Activated T-cell treated with anti-CD3 and anti-CD28 coated beads for 4 hours (primary cell): ENCODE results near the gene PPP2R2B.

Experiments used
- DNase-seq: peaks from one replicate; pipeline ENCODE4 v3.0.0-alpha.2; 2020

The PPP2R2B gene

DNA sequence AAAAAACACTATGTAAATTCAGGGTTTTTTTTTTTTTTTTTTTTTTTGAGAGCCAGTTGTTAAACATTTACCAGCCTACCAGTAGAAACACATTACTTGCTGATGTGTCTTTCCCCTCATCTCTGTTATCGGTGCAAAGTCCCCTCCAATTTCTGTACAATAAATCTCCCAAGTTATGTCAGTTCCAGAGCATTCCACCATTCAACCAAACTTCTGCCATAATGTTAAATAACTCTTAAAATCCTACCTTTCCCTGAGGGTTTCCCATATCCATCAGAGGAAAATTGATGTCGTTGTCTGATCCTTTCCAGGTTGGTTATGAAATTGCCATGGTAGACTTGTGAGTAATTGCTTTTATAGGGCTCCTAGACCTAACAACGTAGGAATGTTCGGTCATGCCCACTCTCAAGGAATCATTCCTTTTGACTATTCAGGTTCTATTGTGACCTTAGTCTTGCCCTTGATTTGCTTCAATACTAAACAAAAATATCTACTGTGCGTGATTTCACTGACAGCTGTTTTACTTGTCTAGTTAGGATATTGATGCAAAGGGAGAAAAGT, 5.6 kb upstream of the PPP2R2B start:
- DNase-seq: no peak

DNA sequence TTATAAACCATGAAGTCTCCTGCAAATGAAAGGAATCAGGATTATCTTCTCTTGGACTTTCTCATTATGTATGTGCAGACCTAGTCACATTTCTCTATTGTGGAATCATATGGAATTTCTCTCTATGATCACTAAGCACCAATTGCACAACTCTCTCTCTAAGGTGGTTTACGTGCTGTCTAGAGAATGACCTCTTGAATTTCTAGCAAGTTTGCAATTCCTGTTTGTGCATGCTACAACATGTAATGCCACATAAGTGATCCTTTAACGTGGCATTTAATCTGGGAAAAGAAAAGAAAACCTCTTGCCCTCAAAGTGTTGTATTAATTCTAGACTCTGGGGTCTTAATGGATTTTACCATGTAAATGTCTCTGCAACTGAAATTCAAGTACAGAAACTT, 5.0 kb upstream of the PPP2R2B start:
- no peak for DNase-seq

DNA sequence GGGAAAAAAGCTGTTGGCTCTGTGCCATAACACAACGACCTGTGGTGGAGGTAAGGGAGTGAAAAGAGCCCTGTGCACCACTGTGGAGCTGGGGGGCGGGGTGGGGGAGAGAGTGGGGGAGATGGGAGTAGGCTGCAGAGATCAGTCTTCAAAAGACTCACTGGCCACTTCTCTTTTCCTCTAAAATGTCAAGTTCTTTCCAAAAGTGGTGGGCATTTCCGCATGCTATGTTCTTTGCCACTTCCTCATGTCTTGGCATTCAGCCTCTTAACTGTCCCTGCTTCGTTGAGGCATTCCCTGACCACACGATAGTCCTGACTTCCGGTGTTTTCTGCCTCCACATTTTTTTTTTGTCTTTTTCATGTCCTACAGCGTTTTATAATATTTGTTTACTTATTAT, 2.4 kb upstream of the PPP2R2B start:
- DNase-seq: no peak

DNA sequence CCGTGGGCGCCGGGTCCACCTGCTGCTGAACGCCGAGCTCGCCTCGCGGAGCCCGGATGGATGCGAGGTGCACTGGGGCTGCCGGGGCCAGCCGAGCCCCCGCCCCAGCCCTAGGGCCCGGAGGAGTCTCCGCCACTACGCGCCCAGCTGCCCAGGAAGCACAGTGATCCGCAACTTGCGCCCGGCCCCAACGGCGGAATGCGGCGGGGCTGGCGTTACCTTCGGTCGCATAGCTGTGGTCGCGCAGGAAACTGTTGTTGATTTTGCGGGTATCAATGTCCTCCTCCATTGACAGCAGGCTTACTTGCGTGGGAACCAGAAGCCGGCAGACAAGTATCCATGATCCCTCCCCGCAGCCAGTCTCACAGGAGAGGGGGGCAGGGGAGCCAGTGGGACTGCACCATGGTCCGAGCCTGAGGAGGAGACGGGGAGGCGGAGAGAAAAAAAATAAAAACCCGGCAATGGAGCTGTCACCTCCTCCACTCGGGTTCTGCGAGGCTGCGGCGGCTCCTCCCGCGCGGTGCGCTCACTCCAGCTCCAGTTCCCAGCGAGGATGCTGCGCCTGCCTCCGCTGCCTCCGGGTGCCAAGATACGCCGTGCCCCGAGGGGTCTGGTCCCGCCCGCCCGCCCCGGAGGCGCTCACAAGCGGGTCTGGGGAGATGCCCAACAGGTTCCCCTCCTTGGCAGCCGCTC, 628 bp downstream of the PPP2R2B start:
- DNase-seq: no peak

DNA sequence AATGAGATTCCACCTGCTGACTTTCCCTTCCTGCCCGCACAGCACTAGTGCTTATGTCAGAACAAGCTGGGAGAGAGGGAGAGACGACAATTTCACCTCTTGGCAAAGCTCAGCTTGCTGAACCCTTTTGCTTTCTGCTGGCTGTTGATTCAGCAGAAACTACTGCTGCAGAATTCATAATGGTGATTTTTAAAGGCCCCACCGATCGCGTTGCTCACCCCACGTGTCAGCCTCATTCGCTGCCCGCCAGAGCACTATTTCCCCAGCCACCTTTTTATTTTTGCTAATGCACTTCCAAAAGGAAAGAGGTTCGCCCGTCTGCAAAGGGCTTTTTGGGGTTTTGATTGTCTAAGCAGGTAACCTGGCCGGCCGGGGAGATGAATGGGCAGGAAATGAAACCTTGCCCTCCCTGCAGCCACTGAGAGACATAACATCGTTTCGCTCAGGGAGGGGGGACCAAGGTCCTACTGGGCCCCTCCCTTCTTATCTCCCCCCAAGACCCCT, 1.3 kb downstream of the PPP2R2B start:
- no peak for DNase-seq

DNA sequence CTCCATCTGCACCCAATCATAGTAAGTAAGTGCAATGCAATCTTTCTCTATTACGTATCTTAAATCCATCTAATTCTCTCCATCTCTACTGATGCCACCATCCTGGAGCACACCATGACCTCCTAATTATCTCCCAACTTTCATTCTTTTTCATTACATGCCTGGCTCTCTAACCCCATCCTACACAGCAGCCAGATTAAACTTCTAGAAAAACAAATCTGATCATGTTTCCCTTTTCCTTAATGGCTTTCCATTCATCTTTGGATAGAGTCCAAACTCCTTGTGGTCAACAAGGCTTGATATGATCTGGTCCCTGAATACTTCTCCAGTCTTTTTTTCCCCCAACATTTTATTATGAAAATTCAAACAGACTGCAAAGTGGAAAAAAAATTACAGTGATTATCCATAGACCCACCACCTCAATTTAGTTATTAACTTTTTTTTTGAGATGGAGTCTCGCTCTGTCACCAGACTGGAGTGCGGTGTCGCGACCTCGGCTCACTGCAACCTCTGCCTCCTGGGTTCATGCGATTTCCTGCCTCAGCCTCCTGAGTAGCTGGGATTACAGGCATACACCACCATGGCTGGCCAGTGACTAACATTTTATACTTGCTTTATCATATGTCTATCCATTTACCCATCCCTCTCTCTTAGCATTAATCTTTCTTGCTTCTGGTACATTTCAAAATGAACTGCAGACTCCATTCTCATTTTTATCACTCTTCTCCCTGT, 5.2 kb downstream of the PPP2R2B start:
- no peak for DNase-seq

DNA sequence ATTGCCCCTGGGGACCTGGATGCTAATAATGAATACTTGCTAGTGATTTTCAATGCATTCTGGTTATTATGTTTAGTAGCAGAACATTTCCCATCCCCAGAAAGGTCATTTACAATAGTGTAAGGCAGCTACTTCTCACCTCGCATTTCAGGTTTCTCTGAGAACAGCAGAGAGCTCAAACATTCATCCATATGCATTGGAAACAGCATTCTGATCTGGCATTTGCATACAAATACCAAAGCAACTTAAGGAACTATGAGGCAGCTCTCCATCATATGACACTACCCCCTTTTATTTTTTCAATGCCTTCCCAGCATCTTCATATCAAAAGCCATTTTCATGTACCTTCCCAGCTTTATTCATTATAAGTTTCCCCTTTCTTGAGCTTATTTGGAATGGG, 6.4 kb downstream of the PPP2R2B start:
- DNase-seq: no peak

DNA sequence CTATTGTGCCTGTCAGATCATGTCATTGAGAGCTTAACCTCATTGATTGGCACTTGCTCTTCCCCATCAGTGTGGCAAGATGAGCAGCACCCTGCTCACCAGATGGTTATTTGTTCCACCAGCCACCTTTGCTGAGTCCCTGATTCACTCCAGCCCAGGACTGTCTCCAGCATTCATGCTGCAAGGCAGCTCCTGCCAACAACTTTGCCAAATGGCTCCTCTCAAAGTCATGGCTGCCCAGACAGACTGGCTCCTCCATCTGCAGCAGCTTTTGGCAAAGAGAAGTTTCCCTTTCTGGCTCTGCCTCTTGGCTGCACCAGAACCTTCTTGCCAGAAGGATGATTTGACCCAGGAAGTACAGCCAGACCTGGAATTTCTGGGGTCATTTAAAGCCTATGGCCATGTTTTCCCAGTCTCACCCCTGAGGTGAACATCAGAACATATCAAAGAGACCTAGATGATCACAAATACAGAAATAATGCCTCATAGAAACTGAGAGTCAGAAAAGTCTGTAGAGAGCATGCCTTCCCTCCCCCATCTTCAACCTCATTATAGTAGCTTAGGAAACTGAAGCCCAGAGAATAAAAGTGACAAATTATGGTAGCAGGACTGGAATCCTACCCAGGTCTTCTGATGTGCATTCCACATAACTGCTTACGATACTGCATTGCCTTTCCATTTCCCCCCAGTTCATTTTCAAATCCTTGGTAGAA, 10.4 kb downstream of the PPP2R2B start:
- DNase-seq: no peak

DNA sequence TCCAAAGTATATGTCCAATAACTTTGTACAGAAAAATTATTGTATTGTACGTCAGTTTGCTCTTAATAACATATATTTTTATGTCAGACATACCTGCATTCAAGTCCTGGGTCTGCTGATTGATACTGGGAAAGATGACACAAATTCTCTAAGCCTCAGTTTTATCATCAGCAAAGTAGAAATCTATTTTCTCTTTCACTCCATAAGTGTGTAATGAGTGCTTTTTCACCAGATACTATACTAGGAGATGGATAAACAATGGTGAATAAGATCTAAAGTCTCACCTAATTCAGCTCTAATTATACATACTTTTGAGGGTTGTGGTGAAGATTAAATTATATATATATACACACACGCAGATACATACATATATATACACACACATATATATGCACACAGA, 12.3 kb downstream of the PPP2R2B start:
- DNase-seq: no peak

DNA sequence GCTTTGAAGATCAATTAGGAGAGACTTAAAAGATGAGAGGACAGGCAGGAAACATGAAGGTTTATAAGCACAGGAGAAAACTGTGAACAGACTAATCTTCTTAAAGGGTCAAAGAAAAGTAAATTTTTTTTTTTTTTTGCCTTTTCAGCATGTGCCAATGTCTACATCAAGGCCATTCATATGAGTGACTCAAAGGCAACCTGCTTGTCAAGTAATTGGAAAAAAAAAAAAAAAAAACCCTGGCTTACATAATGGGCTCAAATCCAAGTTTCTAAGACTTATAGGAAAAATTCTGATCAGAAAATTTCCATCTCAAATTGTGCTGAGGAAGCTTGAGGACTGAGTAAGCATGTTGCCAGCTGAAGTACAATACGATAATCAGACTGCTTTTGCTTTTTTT, 15.9 kb downstream of the PPP2R2B start:
- no peak for DNase-seq

DNA sequence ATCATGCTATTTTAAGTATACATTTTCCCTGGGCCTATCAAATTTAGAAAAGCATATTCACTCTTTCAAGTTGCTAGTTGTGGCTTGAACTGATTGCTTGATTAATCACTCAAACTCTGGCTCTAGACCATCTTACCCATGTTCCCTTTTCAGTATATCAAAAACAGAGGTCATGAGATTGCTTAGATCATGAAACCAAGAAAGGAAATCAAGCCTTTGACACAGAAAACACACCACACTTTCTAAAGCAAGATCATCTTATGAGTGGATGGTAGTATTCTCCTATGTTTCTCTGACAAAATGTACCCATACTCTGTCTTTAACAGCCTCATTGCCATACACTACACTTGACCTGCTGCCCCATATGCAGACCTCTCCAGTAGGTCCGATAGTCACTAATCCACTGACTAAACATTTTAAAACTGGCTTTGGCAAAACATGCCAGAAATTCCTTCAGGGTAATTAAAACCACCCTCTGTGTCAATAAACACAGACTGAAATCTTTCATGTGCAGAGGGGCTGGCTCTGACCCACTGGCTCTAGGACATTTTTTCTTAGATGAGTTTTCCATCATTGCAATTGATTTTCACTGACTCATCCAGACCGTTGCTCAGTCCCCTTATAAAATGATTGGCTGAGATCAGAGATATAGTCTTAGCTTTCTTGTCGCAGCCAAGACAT, 18.2 kb downstream of the PPP2R2B start:
- DNase-seq: no peak

DNA sequence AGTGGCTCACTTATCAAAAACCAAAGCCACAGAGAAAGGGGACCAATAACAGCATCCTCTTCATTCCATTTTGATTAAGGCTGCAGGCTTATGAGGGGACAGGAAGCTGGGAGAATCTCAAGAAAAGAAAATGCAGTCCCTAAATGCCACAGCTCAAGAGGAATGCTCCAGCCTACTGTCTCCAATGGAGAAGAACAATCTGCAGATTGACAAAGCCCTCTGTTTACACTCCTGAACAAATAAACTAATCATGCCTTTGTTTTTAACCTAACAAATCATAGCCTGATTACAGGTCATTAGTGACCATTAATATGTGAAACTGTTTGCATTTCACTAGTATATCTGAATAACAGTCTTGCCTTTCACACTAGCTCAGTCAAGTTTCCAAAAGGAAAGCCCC, 26.5 kb downstream of the PPP2R2B start:
- DNase-seq: no peak

DNA sequence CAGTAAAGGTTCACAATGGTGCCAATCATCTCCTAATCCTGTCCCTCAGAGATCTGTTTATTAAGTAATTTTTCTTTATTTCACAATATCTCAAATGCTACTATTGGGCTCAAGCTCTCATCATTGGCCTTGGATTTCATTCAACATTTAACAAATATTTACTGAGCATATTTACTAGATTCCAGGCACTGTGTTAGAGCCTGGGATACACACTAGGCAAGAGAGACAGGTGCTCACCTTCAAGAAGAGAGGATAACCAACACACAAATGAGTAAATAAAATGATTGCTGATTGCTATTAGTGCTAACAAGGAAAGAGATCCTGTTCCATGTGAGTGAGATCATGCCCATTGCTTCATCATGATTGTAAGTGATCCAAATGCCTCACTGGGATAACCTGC, 27.4 kb downstream of the PPP2R2B start:
- DNase-seq: no peak

DNA sequence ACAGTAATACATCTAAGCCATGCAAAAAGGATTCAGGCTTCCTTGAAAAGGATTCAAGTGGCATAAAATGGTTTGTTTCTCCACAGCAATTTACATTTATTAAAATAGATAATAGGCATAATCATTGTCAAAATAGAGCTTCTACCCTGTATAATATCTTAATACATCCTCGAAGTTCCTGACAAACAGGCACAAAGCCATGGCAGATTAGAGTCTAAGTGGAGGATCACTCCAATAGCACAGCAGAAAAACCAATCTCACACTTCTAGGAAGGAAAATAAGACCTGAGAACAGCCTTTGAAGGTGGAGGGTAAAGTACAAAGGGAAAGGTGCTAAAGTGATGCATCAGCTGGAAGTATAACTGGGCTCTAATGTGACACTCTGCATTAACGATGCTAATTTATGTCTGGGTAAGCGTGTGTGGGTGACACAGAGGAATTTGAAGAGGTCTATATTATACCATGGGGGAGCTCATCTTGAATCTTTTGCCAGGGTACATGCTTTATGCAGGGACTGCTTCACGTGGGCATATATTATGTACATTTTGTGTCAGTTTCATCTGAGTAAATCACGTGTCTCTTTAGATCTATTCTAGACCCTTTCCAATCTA, 28.8 kb downstream of the PPP2R2B start:
- DNase-seq: no peak

DNA sequence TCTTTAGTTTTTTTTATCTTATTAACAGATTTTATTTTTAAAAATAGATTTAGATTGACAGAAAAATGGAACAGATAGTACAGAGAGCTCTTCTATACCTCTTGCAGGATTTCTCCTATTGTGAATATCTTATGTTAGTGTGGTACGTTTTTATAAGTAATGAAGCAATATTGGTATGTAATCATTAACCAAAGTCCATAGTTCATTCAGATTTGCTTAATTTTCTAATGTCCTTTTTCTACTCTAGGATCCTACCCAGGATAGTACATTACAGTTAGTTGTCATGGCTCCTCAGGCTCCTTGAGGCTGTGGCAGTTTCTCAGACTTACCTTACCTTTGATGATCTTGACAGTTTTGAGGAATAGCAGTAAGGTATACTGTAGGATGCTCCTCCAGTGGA, 30.4 kb downstream of the PPP2R2B start:
- DNase-seq: no peak

DNA sequence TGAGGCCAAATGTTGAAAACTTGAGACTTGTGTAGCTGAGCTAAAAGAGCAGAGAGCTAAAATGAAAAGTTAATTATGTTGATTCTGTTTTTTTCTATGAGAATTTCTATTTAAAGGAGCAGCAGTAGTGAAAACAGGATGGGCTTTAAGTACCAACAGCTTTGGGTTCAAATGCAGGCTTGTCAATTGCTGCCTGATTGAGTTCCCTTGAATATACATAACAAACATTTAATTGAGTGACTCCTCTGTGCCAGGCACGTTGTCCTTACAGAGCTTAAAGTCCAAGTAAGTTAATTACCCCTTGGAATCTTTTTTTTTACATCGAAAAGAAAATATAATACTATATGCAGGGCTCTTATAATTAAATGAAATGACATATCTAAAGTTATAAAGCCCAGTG, 38.5 kb downstream of the PPP2R2B start:
- no peak for DNase-seq

DNA sequence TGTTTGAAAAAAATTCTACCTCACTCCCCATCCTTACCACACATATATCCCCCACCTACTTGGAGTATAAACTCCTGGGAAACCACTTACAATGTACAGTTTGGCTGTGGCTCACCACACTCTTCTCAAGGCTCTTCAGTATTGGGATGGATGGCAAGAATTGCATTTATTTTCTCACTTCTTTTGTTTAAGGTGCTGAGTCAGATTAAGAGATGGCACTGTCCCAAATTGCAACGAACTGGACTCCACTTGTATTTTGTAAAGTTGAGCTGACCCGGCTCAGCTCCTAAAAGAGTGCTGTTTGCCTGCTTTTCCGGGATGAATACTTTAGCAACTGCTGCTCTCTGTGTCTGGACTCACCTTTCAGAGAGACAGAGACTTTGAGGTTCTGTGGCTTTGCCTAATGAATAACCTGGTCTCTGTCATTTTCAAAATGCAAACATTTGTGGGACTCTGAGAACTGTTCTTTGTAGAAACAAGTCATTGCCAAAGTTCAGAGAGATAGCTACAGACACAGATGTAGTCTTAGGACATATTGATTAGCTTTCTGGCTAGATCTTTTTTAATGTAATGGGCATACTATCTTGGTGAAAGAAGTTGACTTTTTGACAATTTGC, 42.2 kb downstream of the PPP2R2B start:
- no peak for DNase-seq

DNA sequence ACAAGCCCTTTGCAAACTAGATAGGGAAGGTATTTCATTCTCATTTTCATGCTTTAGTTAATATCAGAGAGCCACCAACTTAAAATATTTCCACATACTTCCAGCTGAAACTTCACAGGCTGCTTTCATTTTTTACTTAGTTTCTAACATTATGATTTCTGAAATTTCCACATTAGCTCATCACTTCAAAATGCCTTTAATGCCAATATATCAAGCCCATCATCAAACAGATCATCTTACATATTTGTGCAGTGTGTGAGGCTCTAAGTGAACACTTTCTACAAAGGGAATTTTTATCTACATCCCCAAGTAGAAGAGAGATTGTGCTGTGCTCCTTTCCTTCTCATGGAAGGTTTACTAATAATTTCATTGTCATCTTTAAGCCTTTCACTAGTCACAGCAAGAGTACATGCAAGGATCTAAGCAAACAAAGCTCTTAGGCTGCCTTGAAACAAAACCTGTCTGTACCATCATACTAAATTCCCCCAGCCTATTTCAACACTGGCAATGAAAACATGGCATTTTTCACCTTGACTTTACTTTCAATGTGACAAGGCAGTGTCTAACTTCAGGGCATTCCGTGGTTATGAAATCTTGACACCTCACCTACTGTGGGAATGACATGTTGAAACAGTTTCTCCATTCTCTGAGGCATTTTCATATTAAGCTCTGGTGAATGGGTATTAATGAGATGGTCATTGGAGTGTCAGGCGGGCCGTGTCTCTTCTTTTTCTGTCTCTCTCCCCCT, 45.4 kb downstream of the PPP2R2B start:
- no peak for DNase-seq

DNA sequence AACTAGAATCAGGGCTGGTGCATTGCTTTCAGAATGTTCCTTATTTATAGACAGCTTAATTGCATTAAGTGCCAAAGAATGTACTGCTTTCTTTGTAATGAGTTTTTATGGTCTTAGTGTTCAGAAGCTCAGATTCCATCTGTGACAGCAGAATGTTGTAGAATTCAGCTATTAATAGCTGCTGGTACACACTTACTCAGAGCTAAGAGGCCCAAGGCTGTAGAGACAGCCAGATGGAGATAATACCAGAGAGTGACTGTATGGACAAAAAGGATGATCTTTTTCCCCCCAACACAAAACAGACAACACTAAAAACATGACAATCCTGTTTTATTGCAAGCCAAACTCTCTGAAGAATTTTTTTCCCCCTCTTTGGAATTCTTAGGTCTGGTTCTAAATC, 50.2 kb downstream of the PPP2R2B start:
- no peak for DNase-seq

DNA sequence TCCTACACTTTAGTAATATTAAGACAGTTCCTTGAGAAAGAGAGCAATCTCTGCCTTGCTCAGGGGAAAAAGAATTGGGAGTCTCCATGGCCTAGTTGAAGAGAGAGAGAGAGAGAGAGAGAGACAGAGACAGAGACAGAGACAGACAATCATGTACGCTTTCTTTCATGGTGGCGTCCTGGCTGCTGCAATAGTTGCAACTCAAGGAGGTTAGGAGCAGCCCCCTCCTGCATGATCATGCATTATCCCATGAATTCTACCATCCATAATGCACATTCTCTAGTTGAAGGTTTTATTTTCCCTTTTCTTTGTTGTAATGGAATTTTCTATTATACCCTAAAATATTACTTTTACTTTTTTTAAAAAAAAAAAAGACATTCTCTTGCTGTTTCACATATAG, 50.7 kb downstream of the PPP2R2B start:
- DNase-seq: no peak

DNA sequence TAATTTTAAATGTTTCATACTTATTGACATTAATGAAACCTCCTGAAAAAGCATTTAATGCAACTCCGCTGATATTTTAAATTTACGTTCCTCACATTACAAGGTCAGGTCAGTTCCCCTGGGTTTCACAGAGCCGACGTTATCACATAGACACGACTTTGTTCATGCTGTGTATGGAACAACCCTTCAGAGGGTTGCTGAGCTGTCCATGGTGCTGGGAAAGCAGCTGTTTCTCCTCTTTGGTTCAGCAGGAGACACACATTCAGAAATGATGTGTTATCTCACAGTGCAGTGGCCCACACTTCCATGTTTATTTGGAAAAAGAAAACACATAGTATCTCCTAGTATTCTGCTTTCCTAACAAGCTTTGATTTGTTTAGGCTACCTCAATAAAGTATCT, 53.5 kb downstream of the PPP2R2B start:
- no peak for DNase-seq
